Ishikawa (cell line): ENCODE measurements around the gene PIGU.

ENCODE experiments used
- CEBPB ChIP-seq: IDR thresholded peaks from 2 replicates; pipeline ENCODE4 v1.6.1; 2012
- CREB1 ChIP-seq: IDR thresholded peaks from 2 replicates; pipeline ENCODE4 v1.6.1; 2012; ENCODE audit warnings: low read depth
- EP300 ChIP-seq: IDR thresholded peaks from 2 replicates; pipeline ENCODE4 v1.6.1; 2012; ENCODE audit warnings: borderline replicate concordance
- RAD21 ChIP-seq: IDR thresholded peaks from 2 replicates; pipeline ENCODE4 v1.6.1; 2012; ENCODE audit warnings: low read depth
- TAF1 ChIP-seq: IDR thresholded peaks from 2 replicates; pipeline ENCODE4 v1.6.1; 2012; ENCODE audit warnings: low read depth, mild to moderate bottlenecking
- TEAD4 ChIP-seq: IDR thresholded peaks from 2 replicates; pipeline ENCODE4 v1.6.1; 2012
- YY1 ChIP-seq: IDR thresholded peaks from 2 replicates; pipeline ENCODE4 v1.6.1; 2012; ENCODE audit warnings: low read depth
- TF ChIP-seq, protein P1 (sequence below): IDR thresholded peaks from 2 replicates; pipeline ENCODE4 v1.6.1; 2012
- TF ChIP-seq, protein P2 (sequence below): IDR thresholded peaks from 2 replicates; pipeline ENCODE4 v1.6.1; 2012
- TF ChIP-seq, protein P3 (sequence below): IDR thresholded peaks from 2 replicates; pipeline ENCODE4 v1.6.1; 2012; ENCODE audit warnings: low read depth, mild to moderate bottlenecking

DNA sequence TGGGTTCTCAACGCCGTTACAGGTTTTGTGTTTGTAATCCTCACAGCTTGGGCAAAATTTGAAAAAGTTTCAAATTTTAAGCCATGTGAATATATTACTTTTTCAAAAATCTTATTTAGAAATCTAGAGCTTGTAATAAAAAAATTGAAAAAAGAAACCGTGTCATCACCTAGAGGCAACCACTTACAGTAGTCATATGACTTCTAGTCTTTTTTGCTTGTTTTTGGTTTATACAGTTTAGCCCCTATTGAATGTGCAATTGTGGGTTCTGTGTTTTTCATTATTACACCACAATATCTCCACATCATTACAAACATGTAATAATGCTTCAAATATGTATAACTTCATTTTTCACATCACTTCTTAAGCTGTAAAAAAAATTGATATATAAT, 159.8 kb downstream of the PIGU start:
- TF ChIP-seq, protein P1, sequence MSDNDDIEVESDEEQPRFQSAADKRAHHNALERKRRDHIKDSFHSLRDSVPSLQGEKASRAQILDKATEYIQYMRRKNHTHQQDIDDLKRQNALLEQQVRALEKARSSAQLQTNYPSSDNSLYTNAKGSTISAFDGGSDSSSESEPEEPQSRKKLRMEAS = no peak
- no peak for TF ChIP-seq CEBPB
- TF ChIP-seq EP300 = no peak
- TF ChIP-seq, protein P2, sequence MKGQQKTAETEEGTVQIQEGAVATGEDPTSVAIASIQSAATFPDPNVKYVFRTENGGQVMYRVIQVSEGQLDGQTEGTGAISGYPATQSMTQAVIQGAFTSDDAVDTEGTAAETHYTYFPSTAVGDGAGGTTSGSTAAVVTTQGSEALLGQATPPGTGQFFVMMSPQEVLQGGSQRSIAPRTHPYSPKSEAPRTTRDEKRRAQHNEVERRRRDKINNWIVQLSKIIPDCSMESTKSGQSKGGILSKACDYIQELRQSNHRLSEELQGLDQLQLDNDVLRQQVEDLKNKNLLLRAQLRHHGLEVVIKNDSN = no peak
- no peak for TF ChIP-seq CREB1
- TF ChIP-seq, protein P3, sequence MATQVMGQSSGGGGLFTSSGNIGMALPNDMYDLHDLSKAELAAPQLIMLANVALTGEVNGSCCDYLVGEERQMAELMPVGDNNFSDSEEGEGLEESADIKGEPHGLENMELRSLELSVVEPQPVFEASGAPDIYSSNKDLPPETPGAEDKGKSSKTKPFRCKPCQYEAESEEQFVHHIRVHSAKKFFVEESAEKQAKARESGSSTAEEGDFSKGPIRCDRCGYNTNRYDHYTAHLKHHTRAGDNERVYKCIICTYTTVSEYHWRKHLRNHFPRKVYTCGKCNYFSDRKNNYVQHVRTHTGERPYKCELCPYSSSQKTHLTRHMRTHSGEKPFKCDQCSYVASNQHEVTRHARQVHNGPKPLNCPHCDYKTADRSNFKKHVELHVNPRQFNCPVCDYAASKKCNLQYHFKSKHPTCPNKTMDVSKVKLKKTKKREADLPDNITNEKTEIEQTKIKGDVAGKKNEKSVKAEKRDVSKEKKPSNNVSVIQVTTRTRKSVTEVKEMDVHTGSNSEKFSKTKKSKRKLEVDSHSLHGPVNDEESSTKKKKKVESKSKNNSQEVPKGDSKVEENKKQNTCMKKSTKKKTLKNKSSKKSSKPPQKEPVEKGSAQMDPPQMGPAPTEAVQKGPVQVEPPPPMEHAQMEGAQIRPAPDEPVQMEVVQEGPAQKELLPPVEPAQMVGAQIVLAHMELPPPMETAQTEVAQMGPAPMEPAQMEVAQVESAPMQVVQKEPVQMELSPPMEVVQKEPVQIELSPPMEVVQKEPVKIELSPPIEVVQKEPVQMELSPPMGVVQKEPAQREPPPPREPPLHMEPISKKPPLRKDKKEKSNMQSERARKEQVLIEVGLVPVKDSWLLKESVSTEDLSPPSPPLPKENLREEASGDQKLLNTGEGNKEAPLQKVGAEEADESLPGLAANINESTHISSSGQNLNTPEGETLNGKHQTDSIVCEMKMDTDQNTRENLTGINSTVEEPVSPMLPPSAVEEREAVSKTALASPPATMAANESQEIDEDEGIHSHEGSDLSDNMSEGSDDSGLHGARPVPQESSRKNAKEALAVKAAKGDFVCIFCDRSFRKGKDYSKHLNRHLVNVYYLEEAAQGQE = no peak
- no peak for TF ChIP-seq TAF1
- no peak for TF ChIP-seq RAD21
- no peak for TF ChIP-seq TEAD4
- TF ChIP-seq YY1 = no peak
